ENCODE data around the gene CCDC138.

The CCDC138 gene

DNA sequence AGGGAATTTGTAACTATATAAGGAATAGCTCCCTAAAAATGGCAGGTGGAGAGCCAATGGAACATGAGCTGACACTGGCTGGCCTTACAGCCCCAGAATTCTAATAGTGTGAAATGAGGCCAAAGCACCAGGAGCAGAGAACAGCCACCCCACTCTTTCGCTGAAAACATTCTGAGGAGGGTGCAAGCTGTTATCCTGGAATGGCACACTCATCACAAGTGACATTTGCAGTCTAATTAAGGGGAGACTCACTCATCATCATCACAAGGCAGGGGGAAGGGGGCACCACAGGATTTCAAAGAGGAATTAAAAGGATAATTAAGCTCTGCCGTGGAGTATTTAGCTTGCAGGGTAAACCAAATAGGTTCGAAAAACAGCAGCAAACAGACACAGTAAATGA lies 108.2 kb downstream of the CCDC138 start:
- no peak for DNase-seq (ENCODE audit: low read depth in 1 of 2, low spot score in 1 of 2)

DNA sequence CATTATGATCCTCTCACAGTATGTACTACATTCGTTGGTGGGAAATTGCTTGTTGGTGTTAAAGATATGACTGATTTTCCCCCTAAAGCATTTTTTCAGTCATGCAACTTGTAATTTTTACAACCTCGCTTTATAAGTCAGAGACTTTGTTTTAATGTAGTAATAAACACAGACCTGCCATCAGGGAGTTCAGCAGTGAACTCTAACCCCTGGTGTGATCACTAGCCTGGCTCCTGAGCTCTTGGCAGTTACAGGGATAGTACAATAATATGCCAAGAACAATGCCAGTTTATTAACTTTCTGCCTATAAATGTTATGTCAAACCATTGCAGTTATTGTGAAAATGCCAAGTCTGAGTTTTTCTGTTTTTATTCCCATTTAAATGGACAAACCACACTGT lies 108.6 kb downstream of the CCDC138 start:
- DNase-seq (ENCODE audit: low read depth in 1 of 2, low spot score in 1 of 2), result no peak

DNA sequence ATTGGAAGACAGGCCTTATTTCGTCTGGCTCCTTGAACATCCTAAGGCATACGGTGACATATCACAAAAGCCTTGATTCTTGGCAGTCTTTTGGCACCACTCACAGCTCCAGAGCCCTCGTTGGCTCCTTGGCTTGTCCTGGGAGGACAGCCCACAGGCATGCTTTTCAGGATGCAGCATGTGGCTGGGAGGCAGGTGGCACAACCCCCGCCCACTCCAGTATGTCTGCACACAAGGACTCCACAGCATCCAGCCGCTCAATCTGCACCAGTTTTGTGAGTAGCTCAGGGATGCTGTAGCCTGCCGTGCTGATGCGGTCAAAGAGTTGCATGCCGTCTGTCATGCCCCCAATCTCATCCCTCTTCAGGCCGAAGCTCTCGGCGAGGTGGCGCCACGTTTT lies 110.2 kb downstream of the CCDC138 start:
- no peak for DNase-seq (ENCODE audit: low read depth in 1 of 2, low spot score in 1 of 2)

DNA sequence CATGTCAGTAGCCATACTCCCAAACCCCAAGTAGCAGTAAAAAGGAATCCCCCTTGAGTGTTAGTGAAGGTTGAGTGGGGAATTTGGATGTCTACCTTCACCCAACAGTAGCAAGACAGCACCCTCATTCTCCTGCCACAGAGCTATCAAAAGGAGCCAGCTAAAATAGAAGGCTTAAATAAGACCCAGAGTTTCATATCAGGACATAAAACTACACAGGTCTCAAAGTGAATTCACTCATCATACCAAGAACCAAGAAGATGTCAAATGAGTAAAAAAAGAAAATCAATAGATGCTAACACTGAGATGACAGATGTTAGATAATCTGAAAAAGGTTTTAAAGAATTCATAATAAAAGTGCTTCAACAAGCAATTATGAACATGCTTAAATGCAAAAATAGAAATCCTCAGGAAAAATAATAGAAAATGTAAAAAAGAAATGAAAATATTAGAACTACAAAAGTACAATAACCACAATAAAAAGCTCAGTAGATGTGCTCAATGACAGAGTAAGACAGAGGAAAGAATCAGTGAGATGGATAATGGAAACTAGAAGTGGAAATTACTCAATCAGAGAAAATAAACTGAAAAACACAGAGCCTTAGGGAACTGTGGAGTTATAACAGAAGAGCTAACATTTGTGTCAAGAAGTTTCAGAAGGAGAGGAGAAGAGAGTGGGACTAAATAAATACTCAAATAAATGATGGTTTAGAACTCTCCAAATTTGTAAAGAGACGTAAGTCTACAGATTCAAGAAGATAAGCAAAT lies 111.9 kb downstream of the CCDC138 start:
- no peak for DNase-seq (ENCODE audit: low read depth in 1 of 2, low spot score in 1 of 2)

DNA sequence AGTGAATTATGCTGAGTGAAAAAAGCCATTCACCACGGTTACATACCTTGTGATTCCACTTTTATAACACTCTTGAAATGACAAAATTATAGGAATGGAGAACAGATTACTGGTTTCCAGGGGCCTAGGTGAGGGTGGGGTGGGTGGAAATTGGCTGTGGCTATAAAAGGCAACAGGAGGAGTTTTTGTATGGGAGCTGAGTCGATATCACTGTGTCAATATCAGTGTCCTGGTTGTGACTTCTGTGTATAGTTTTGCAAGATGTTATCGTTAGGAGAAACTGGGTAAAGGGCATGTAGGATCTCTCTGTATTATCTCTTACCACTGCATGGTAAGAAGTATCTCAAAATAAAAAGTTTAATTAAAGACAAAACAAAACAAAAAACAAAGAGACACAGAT lies 118.1 kb downstream of the CCDC138 start:
- DNase-seq (ENCODE audit: low read depth in 1 of 2, low spot score in 1 of 2), result no peak

DNA sequence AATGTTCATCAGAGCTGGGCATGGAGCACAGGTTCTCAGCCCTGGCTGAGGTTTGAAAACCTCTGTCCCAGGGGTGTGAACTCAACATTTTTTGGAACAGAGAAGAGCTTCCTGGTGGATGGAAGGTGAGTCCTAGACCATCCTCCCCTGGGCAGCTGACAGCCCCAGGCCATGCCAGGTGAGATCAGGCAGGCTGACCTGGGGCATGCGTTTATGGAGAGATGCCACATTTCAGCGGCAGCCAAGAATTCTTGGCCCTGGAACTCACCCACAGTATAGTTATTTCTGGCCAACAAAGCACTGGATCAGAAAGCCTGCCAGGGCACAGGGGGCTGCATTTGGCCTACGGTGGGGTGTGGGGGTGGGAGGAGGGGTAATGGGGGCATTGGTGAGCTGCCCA lies 118.6 kb downstream of the CCDC138 start:
- DNase-seq (ENCODE audit: low read depth in 1 of 2, low spot score in 1 of 2), result no peak

DNA sequence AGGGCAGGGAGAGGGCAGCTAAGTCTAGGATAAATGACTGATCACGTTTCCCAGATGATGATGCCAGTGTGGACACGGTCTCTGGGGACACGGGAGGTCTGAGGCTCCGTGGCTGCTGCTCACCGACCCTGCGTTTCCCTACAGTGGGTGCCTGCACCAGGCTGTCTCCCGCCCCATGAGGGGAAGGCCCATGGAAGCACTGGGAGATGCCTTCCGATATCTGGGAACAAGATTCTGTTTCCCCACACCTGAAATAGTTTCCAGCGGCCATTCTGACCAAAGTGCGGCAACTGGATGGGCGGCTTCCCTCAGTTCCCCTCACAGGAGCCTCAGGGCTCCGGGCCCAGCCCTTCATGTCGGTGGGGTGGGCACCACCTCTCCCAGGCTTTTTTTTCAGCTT lies 119.3 kb downstream of the CCDC138 start:
- no peak for DNase-seq (ENCODE audit: low read depth in 1 of 2, low spot score in 1 of 2)

DNA sequence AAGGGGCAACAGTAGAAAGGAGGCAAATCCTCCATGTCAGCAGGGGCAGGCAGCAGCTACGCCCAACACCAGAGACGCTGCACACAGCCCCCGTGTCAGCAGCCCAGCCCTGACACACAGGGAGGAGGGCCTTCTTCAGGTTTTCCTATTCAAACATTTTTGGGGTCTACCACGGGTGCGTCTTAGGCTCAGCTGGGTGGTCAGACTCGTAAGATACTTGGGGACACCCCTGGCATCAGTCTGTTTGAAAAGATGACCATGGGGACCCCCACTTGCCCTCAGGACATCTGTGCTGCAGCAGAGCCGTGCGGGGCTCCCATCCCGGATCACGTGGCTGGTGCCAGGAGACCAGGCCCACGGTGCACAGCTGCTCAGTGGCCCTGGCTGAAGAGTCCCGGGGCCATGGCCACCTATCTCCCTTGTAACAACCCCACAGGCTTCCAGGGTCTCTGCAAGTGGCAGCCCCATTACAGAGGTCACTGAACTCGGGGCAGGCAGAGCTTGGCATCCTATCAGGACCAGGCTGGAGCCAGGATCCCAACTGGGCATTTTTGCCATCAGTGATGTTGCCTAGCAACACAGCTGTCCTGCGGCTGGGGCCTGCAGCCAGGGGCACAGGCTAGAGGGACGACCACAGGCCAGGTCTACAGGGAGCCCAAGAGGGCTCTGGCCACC lies 120.0 kb downstream of the CCDC138 start:
- DNase-seq (ENCODE audit: low read depth in 1 of 2, low spot score in 1 of 2), result no peak

DNA sequence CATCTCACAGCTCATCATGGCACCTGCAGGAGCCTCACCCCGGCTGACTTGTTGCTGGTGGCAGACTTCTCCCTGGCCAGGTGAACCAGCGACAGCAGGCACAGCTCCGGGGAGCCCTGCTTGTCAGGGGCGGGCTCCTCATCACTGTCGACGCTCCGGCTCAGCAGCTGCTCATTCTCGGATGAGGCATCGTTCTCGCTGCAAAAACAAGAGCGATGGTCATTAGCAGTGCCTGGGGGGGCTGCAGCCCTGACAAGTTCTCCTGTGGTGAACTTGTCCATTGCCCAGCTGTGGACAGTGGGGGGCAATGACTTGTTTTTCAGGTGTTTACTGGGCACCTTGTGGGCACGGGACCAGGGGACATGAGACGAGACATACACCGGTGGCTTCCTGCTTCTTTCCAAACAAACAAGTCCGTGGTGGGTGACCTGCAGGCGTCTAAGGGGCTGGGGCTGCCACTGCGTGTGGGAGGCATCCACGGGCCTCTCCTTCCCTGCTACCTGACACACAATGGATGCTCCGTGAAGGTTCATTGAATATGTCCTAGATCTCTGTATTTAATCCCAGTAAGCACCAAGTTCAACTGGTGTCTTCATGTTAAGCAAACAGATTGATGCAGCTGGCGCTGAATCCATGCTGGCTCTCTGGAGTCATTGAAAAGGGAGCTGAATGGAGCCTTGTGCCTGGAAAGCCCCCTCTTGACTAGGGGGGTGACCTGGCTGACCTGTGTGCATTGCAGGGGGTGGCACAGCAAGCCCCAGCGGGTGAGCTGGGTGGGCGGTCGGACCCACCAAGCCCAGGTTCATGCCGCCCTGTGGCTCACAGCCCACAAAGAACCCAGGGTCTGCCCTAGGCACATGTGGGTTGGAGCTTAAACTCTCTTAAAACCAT lies 121.5 kb downstream of the CCDC138 start:
- no peak for DNase-seq (ENCODE audit: low read depth in 1 of 2, low spot score in 1 of 2)

DNA sequence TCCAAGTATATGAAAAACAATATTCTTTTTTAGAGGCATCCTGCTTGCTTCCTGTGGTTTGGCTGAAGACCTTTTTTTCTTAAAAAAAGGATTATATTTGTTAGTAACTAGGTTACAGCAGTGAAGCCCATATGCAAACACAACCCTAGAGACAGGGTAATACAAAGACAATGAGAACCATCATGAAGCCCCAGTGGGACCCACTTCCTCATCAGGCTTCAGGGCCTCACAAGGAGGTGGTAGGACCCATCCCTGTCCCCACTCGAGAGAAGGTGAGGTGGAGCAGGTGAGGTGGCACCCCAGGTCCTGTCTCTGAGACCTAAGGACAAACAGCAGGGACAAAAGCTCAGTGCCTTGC lies 122.1 kb downstream of the CCDC138 start:
- no peak for DNase-seq (ENCODE audit: low read depth in 1 of 2, low spot score in 1 of 2)

DNA sequence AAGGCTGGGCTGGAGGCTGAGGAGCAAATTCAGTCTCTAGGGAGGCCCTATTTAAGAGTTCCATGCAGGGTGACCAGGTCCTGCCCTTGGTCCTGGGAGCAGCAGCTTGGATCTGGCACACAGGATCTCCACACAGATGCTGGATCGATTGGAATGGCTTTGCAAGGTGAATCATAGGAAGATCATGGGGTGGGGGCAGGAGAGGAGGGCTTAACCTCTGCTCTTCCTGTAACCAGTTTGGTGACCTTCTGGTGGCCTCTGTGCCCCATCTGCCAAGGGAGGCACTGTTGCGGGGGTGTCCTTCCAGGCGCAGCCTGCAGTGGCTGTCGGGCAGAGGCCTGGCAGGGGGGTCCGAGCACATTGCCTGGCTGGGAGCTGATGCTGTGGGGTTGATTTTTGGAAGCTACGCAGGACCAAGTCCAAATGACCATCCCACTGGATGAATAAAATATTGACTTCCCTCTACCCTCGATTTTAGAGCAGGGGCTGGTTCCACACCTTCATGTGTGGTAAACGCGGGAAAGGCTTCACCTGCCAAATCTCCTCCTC lies 122.8 kb downstream of the CCDC138 start:
- no peak for DNase-seq (ENCODE audit: low read depth in 1 of 2, low spot score in 1 of 2)

DNA sequence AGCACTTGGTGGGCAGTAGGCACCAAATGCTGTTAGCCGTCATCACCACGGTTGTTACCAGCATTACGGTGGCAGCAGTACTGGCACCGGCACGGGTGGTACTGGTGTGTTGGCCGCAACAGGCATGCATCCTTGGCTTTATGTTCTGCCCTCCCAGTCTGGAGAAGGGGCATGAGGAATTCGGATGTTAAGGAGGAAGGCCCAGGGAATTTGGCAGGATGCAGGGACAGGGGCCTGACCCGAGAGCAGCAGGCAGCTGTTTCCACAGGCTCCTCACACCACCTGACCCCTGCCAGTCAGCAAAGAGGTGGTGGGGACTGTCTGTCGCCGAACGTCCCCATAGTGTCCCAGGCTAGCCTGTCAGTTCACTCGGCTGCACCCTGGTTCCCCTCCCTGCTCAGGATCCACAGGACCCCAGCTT lies 123.5 kb downstream of the CCDC138 start:
- no peak for DNase-seq (ENCODE audit: low read depth in 1 of 2, low spot score in 1 of 2)

DNA sequence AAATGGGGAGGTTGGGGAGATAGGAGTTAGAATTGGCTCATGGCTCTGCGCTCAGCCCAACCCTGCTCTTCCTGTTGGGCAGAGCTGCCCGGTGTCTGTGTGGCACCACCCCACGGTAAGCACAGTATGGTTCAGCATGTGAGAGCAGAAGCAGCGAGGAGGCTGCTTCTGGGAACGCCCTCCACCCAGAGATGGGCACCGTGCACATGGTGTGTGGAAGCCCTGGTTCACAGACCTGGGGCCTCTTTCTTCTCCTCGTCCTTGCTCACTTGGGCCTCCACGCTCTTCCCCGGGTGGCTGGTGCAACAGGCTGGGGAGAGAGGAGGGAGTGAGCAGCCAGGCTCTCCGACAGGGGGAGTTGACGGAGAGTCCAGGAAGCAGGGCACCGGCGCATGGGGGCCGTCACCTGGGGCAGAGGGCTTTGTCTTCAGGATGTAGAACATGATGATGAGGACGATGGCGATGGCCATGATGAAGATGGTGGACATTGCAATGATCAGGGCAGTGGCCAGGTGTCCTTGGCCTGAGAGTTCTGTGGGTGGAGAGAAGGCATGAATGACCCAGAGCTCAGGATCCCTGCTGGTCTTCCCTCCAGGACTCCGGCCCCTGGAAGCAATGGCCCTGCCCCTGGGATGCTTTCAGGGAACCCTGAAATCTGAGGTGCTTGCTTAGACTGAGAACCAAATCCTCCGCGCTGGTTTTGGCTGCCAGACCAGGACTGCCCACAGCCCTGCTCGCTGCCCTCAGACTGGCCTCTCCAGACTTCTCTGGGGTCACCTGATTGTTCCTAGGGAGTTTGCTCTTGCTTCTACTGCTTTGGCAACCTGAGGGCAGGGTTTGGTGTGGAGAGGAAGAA lies 124.2 kb downstream of the CCDC138 start:
- no peak for DNase-seq (ENCODE audit: low read depth in 1 of 2, low spot score in 1 of 2)

DNA sequence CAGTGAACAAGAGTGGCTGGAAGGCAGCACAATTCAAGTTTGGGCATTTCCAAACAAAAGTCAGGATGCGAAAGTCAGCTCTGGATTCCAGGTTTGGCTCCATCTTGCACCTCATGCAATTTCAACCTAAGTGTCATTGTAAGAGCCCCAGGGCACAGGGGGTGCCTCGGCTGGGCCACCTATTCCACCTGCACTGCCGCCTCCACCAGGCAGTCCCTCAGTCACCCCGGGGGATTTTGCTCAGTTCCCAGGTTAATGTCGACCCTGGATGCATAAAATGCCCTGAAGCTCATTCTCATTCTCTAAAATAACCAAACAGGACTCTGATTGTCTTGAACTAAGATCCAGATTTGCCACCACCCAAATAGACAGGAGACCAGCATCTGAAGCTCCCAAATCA lies 124.8 kb downstream of the CCDC138 start:
- DNase-seq (ENCODE audit: low read depth in 1 of 2, low spot score in 1 of 2), result no peak

DNA sequence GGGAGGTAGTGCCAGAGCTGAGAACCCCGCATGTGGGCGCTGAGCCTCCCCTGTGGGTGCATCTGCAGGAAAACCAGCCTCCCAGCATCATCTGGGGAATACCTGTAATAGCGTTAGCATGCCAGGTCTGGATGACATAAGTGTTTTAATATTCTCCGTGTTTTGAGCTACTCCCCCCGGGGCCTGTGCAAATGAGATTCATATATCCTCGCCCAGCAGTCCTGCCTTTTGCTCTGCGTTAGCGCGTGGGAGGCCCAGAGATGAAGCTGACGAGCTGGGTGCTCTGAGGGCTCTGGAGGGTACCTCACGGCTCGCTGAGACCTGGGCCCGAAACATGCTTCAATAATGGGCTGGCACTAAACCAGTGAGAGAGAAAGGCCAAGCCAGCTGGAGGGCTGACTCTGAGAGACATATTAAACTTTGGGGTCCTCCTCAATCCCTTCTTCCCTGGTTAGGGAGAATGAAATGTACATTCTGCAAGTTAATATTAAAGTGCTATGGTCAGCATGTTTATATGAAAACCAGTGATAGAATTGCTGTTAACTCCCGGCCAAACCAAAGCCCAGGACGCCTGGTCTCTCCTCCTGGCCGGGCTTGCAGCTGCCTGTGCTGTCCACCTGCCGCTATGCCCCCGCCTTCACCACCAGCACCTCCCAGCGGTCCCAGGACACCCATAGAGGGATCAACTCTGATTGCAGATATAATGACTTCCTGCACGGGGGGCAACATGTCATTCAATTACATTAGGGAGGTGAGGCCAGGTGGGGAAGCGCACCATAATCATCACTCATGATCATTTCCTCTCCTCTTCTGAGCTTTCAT lies 125.4 kb downstream of the CCDC138 start:
- DNase-seq (ENCODE audit: low read depth in 1 of 2, low spot score in 1 of 2), result no peak

DNA sequence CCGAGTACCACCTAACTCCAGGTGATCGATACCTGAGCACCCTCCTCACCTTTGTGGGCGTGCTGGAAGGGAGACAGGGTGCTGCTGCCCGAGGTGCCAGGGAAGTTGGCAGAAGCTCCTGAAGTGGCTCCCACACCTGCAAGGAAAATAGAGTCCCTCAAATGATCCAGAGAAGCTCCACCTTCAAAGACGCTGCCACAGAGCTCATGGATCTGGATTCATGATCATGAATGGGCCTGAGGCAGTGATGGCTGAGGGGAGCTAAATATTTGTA lies 126.0 kb downstream of the CCDC138 start:
- DNase-seq (ENCODE audit: low read depth in 1 of 2, low spot score in 1 of 2), result no peak

DNA sequence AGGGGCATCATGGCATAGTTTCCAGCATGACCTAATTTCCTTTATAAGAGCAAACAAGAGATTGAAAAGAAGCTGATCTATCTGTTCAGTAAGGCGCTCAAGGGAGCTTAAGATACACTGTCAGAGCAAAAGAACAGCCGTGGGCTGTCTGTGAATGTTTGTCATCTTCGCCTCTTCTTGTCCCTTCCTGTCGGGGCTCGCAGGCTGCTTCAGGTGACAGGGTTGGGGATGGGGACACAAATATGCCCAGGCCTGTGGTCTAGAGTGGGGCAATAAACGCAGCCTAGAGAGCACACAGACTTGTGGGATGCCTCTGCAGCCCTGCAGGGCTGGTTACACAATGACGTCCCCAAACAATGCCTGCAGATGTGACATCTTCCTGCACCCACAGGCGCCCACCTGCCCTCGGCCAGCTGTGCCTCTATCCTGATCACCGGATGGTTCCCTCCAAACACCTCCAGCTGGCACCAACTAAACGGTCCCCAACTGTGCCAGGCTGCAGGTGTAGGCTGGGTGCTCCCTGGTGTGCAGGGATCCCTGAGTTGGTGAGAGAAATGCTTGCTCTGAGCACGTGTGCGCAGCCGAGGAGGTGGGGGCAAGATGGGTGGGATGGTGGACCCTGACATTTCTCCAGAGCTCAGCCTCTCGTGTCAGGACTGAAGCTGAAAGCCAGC lies 129.7 kb downstream of the CCDC138 start:
- no peak for DNase-seq (ENCODE audit: low read depth in 1 of 2, low spot score in 1 of 2)

DNA sequence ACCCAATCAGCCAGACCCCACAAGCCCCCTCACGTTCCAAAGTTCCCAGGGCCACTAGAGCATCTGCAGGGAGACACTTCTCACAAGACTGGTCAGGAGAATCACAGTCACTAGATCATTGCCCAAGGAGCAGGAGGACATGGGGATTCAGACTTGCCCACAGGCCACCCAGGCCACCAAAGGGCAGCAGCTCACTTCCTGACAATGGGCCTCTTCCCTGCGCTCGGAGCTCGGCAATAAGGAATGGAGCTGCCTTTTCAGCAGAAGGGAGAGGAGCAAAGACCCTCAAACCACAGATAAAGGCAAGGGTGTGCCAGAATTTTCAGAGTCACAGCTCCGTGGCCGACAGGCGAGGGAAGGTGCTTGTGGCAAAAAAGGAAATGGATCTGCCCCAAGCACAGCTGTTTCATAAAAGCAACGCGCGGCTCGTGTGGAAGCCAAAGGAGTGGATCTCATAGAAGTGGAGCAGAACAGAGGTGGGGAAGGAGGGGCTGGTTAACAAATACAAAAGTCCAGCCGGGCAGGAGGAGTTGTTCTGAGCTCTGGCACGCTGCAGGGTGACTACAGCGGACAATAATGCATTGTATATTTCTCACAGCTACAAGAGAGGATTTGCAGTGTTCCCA lies 130.3 kb downstream of the CCDC138 start:
- DNase-seq (ENCODE audit: low read depth in 1 of 2, low spot score in 1 of 2), result no peak

DNA sequence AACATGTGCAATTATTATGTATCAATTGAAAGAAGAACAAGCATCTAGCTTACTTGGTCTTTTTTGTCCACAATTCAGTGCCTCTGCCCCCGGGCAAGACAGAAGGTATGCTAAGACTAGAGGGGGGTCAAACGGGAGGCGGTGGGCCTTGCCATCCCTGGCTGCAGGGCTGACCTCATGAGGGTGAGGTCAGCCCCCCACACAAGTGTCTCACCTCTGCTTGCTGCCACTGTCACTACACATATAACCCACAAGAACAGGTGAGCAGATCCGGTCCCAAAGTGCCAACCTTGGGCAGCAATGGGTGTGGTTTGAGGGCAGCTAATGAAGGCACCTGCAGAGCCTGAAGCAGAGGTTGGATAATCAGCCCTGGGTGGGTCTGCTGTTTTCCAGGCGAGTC lies 131.0 kb downstream of the CCDC138 start:
- DNase-seq (ENCODE audit: low read depth in 1 of 2, low spot score in 1 of 2), result no peak
